Parathyroid adenoma (tissue), 2 donors: ENCODE data around the gene FADS3.

Experiments
- H2AFZ ChIP-seq: fragments of 300-600 bp; sonication (generic); one replicate; pipeline ENCODE4 v1.7.0; 2017; ENCODE audit warnings: antibody characterized with exemption, mild to moderate bottlenecking
- H3K27ac ChIP-seq: fragments of 300-600 bp; sonication (generic); one replicate; pipeline ENCODE4 v1.7.0; 2017
- H3K27me3 ChIP-seq: fragments of 300-600 bp; sonication (generic); one replicate; pipeline ENCODE4 v1.7.0; 2017; ENCODE audit warnings: low read length; ENCODE audit not compliant: control insufficient read depth, insufficient read depth
- H3K36me3 ChIP-seq: fragments of 300-600 bp; sonication (generic); one replicate; pipeline ENCODE4 v1.7.0; 2017; ENCODE audit warnings: low read length; ENCODE audit not compliant: control insufficient read depth, insufficient read depth
- H3K4me1 ChIP-seq: fragments of 300-600 bp; sonication (generic); one replicate; pipeline ENCODE4 v1.7.0; 2017; ENCODE audit warnings: control low read depth
- H3K4me2 ChIP-seq: fragments of 300-600 bp; sonication (generic); one replicate; pipeline ENCODE4 v1.7.0; 2017; ENCODE audit warnings: low read length
- H3K4me3 ChIP-seq: fragments of 300-600 bp; sonication (generic); one replicate; pipeline ENCODE4 v1.7.0; 2017; ENCODE audit warnings: low read depth, low read length
- H3K79me2 ChIP-seq: fragments of 300-600 bp; sonication (generic); one replicate; pipeline ENCODE4 v1.7.0; 2017; ENCODE audit warnings: control low read depth
- H3K9ac ChIP-seq: fragments of 300-600 bp; sonication (generic); one replicate; pipeline ENCODE4 v1.7.0; 2017; ENCODE audit warnings: mild to moderate bottlenecking
- H3K9me3 ChIP-seq: fragments of 300-600 bp; sonication (generic); one replicate; pipeline ENCODE4 v1.7.0; 2017; ENCODE audit warnings: low read length; ENCODE audit not compliant: control insufficient read depth
- TF ChIP-seq, protein P1 (sequence below): fragments of 300-600 bp; sonication (generic); IDR thresholded peaks from one replicate; pipeline ENCODE4 v1.7.0; 2017; ENCODE audit warnings: antibody characterized with exemption, mild to moderate bottlenecking
- donor health status: primary hyperparathyroidism.

The FADS3 gene

DNA sequence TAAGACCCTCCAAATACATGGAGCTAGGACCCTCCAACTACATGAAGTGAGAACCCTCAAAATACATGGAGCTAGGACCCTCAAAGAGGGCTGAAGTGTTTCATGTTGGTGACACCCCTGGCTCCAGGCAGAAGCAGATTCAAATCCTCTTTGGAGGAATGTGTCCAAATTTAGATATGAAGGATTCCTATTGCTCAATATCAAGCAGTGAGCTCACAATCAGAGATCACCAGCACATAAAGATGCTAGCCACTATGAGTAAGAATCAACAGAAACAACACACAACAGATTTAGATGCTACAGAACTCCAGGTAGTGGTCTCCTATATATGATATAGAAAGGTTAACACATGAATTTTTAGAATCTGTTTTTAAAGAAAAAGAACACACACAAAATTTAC lies 37.3 kb upstream of the FADS3 start:
- H3K27me3 ChIP-seq: no peaks in the 10 kb centered on the region
- no peak overlapping the region for H3K4me3 ChIP-seq
- H3K79me2 ChIP-seq: no peaks in the 10 kb centered on the region
- no peak overlapping the region for H3K4me2 ChIP-seq
- H2AFZ ChIP-seq: no peak overlapping the region
- H3K27ac ChIP-seq: no peak overlapping the region
- peaks cover 4% of the 10 kb centered on the region for H3K4me1 ChIP-seq
- H3K36me3 ChIP-seq: no peaks in the 10 kb centered on the region
- H3K9ac ChIP-seq: no peak overlapping the region
- no peaks in the 10 kb centered on the region for H3K9me3 ChIP-seq
- TF ChIP-seq, protein P1, sequence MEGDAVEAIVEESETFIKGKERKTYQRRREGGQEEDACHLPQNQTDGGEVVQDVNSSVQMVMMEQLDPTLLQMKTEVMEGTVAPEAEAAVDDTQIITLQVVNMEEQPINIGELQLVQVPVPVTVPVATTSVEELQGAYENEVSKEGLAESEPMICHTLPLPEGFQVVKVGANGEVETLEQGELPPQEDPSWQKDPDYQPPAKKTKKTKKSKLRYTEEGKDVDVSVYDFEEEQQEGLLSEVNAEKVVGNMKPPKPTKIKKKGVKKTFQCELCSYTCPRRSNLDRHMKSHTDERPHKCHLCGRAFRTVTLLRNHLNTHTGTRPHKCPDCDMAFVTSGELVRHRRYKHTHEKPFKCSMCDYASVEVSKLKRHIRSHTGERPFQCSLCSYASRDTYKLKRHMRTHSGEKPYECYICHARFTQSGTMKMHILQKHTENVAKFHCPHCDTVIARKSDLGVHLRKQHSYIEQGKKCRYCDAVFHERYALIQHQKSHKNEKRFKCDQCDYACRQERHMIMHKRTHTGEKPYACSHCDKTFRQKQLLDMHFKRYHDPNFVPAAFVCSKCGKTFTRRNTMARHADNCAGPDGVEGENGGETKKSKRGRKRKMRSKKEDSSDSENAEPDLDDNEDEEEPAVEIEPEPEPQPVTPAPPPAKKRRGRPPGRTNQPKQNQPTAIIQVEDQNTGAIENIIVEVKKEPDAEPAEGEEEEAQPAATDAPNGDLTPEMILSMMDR: no peak

DNA sequence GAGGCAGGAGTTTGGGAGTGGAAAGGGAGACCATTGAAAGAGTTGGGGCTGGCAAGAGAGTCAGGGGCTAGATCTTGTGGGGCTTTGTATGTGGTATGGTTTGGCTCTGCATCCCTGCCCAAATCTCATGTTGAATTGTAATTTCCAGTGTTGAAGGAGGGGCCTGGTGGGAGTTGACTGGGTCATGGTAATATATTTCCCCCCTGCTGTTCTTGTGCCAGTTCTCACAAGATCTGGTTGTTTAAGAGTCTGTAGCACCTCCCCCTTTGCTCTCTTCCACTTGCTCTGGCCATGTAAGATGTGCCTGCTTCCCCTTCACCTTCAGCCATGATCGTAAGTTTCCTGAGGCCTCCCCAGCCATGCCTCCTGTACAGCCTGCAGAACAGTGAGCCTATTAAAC lies 36.2 kb upstream of the FADS3 start:
- Histone ChIP-seq H3K4me2 (no peak overlapping the region), H3K79me2 (no peaks in the 10 kb centered on the region), H3K4me3 (no peak overlapping the region), H3K9ac (no peak overlapping the region), H3K36me3 (no peaks in the 10 kb centered on the region), H3K27me3 (no peaks in the 10 kb centered on the region), H3K27ac (no peak overlapping the region), H2AFZ (no peak overlapping the region), H3K4me1 (peaks cover 12% of the 10 kb centered on the region), H3K9me3 (no peaks in the 10 kb centered on the region)
- TF ChIP-seq, protein P1: no peak

DNA sequence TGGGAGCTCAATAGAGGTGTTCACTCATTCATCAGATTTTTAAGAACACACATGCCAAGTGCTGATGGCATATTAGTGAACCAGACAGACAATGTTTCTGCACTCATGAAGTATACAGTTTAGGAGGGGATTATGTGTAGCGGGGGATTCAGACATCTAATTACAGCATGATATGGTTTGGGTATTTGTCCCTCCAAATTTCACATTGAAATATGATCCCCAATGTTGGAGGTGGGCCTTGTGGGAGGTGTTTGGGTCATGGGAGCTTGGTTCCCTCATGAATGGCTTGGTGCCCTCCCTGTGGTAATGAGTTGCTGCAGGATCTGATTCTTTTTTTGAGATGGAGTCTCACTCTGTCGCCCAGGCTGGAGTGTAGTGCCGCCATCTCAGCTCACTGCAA lies 34.9 kb upstream of the FADS3 start:
- H3K27ac ChIP-seq: no peak overlapping the region
- H3K9me3 ChIP-seq: no peaks in the 10 kb centered on the region
- H3K4me3 ChIP-seq: no peak overlapping the region
- H3K4me2 ChIP-seq: no peak overlapping the region
- no peaks in the 10 kb centered on the region for H3K79me2 ChIP-seq
- TF ChIP-seq, protein P1: no peak
- H3K36me3 ChIP-seq: no peaks in the 10 kb centered on the region
- H3K27me3 ChIP-seq: no peaks in the 10 kb centered on the region
- H2AFZ ChIP-seq: no peak overlapping the region
- peaks cover 12% of the 10 kb centered on the region for H3K4me1 ChIP-seq
- H3K9ac ChIP-seq: no peak overlapping the region

DNA sequence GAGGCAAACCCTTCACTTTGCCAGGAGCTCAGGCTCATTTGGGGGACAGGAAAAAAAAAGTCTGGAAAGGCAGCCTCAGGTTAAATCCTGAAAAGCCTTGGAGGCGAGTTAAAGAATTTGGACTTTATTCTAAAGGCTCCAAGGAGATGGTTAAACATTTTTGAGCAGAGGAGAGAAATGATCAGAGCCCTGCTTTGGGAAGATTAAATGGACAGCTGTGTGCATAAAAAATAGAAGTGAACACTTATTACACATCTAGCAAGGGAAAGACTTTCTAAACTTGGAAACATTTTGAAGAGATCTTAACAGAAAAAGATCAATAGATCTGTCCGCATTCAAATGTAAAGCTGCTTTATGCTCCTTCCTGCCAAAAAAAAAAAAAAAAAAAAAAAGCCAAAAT lies 34.4 kb upstream of the FADS3 start:
- TF ChIP-seq, protein P1: no peak
- H3K9me3 ChIP-seq: no peaks in the 10 kb centered on the region
- no peaks in the 10 kb centered on the region for H3K27me3 ChIP-seq
- no peak overlapping the region for H3K27ac ChIP-seq
- no peaks in the 10 kb centered on the region for H3K79me2 ChIP-seq
- no peaks in the 10 kb centered on the region for H3K36me3 ChIP-seq
- H3K9ac ChIP-seq: no peak overlapping the region
- no peak overlapping the region for H3K4me2 ChIP-seq
- no peak overlapping the region for H3K4me3 ChIP-seq
- no peak overlapping the region for H2AFZ ChIP-seq
- H3K4me1 ChIP-seq: peaks cover 12% of the 10 kb centered on the region

DNA sequence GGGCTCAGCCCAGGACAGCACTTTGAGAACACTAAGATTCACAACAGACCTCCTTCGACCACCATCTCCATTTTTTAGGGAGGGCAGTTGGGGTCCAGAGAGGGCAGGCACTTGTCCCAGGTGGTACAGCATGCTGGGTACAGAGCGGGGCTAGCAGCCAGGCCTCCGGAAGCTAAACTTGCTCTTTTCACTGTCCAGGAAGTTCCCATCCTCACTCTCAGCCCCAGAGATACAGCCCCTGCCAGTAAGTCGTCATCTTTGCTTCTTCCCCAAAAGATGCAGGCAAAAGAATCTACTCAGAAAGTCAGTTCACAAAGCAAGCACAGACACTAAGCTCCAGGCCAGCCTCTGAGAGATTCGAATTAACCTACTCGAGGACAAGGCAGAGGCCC lies 32.7 kb upstream of the FADS3 start:
- peak overlapping the region; percentile 78 for H3K27ac ChIP-seq
- H3K9ac ChIP-seq: no peak overlapping the region
- no peaks in the 10 kb centered on the region for H3K27me3 ChIP-seq

More for the DNA sequence above, 32.7 kb upstream of the FADS3 start:
- TF ChIP-seq, protein P1: no peak
- Histone ChIP-seq H2AFZ (peak overlapping the region; percentile 71), H3K36me3 (no peaks in the 10 kb centered on the region), H3K4me2 (no peak overlapping the region), H3K4me3 (no peak overlapping the region), H3K4me1 (peaks cover 12% of the 10 kb centered on the region), H3K79me2 (no peaks in the 10 kb centered on the region), H3K9me3 (no peaks in the 10 kb centered on the region)
